GM19025 (cell line): Measurements from ENCODE around the gene IFNGR2.
A peak's percentile ranks its signal among the peaks of the same experiment; 100 is the strongest.

Source experiments
- ATAC-seq: cut with Tn5 transposase; IDR thresholded peaks from one replicate; pipeline ENCODE4 v1.9.1; 2021; ENCODE audit warnings: mild to moderate bottlenecking, low read depth, moderate library complexity; ENCODE audit not compliant: unreplicated experiment

IFNGR2 gene

DNA sequence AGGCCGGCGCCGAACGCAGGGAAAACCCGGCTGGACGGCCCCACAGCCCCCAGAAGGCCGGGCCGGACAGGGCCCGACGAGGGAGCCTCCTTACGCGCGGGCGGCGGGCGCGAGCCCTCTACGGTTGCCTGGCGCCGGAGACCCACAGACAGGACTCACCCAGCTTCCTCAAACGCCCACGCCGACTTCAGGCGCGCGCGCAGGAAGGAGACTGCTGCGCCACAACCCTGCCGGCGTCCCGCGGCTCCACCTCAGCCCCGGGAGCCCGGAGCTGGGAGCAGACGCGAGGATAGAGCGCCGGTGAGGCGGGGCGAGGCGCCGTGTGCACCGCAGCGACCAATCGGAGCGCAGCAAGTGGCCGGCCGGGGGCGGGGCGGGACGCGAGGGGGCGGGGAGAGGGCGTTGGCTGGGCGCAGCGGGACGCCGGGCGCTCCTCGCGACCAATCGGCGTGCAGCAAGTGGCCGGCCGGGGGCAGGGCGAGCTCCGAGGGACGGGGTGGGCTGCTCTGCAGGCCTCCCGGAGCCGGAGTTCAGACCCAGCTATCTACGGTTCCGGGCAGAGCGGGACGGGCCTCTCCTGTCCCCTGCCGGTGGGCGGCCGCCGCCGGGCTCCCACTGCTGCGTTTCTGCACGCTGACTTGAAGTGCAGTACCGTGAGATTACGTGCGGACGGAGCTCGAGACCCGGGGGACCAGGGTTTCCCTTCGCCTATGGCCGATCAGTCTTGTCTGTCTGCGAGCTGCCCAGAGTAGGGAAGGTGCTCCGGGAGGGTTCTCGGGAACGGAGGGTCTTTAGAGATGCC lies 76.7 kb downstream of the IFNGR2 start, which contains the start of gene TMEM50B:
Gene TMEM50B, minus strand, starts transcription at position 296 of the 802 bp plus-strand sequence. CDS start 11,089 bp downstream, outside the sequence.
- peak; percentile 93 for ATAC-seq

DNA sequence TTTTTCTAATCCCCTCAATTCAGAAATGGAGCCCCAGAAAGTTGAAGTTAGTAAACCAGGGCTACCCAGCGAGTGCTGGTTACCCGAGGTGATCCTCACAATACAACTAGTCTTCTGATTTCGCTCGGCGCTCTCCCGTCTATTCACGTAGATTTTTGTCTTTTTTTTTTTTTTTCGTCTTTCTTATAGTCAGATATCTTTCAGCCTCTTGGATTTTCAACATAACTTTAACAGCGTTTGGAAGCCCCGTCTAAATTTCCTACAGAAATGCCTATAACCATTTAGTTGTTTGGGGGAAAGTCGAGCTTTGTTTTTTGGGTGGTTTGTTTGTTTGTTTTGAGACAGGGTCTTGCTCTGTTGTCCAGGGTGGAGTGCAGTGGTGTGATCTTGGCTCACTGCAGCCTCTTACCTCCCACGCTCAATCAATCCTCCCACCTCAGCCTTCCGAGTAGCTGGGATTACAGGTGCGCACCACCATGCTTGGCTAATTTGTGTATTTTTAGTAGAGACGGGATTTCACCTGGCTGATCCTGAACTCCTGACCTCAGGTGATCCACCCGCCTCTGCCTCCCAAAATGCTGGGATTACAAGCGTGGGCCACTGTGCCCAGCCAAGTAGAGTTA lies 77.4 kb downstream of the IFNGR2 start:
- no peak for ATAC-seq

- no peak for ATAC-seq
These were observed 78.2 kb downstream of the IFNGR2 start for GRCh38 chr21:33481314-33481943.
